Lower leg skin (tissue), 3 donors: ENCODE results near the gene VSTM4.

ENCODE experiments used
- POLR2A ChIP-seq, 2 donors: fragments of 450-650 bp; IDR thresholded peaks; one replicate each; pipeline ENCODE4 v1.6.1; 2016 to 2017; ENCODE audit warnings: antibody characterized with exemption in 2 of 2, mild to moderate bottlenecking in 1 of 2, moderate library complexity in 1 of 2
- TF ChIP-seq, protein P1 (sequence below), 3 donors: fragments of 450-650 bp; IDR thresholded peaks; one replicate each; pipeline ENCODE4 v1.5.1; 2016; ENCODE audit warnings: antibody characterized with exemption in 3 of 3, mild to moderate bottlenecking in 3 of 3, moderate library complexity in 2 of 3

DNA sequence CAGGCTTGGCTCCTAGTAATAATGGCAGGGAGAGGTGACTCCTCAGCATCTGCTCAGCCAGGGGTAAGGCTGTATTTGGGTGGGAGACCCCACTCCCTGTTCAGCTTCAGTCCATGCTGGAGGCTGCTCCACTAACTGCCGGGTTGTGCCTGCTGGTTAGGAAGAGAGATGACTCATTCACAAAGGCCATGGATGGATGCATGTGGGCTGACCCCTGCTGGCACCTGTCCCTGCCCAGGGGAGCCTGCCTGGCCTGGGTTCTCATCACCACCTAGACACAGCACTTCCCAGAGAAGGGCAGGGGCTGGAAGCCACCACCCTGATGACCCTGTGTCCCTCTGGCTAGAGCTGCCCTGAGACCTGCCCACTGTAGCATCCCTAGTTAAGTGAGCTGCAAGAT is 59.0 kb downstream of the VSTM4 start:
- TF ChIP-seq, protein P1, sequence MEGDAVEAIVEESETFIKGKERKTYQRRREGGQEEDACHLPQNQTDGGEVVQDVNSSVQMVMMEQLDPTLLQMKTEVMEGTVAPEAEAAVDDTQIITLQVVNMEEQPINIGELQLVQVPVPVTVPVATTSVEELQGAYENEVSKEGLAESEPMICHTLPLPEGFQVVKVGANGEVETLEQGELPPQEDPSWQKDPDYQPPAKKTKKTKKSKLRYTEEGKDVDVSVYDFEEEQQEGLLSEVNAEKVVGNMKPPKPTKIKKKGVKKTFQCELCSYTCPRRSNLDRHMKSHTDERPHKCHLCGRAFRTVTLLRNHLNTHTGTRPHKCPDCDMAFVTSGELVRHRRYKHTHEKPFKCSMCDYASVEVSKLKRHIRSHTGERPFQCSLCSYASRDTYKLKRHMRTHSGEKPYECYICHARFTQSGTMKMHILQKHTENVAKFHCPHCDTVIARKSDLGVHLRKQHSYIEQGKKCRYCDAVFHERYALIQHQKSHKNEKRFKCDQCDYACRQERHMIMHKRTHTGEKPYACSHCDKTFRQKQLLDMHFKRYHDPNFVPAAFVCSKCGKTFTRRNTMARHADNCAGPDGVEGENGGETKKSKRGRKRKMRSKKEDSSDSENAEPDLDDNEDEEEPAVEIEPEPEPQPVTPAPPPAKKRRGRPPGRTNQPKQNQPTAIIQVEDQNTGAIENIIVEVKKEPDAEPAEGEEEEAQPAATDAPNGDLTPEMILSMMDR (IDR thresholded peaks at IDR 0.05), result no peak
- TF ChIP-seq POLR2A (IDR thresholded peaks at IDR 0.05), result no peak
